Measurements from ENCODE around the gene IGF1R.
A peak's percentile ranks its signal among the peaks of the same experiment; 100 is the strongest.

The IGF1R gene

GRCh38 chr15:98775498-98776230, 127.3 kb downstream of the IGF1R start:
- POLR2A ChIA-PET, result no interaction called here
- TF ChIP-seq CTCF (IDR thresholded peaks at IDR 0.05; ENCODE audit: control extremely low read depth, extremely low read depth, low read depth, missing control alignments), result no peak
- CTCF ChIA-PET, result no interaction called here
- DNase-seq (ENCODE audit: extremely low spot score), result no peak

- POLR2A ChIA-PET, result no interaction called here
- no peak for TF ChIP-seq CTCF (IDR thresholded peaks at IDR 0.05; ENCODE audit: control extremely low read depth, extremely low read depth, low read depth, missing control alignments)
- DNase-seq (ENCODE audit: extremely low spot score), result peak; percentile 45
- CTCF ChIA-PET, result interaction anchor here (0.9 to 5.8 kb wide), 3 partner anchors 58 to 296 kb away, joined by 3 to 36 read pairs (median 3); no protein-coding TSS in a partner anchor
Observed at GRCh38 chr15:98776607-98777281, 128.4 kb downstream of the IGF1R start.

GRCh38 chr15:98777426-98777825, 129.1 kb downstream of the IGF1R start:
- ChIA-PET CTCF (interaction anchor here (0.9 to 5.8 kb wide), 10 partner anchors 16 to 381 kb away, joined by 3 to 45 read pairs (median 10); no protein-coding TSS in a partner anchor), POLR2A (no interaction called here)
- TF ChIP-seq CTCF (IDR thresholded peaks at IDR 0.05; ENCODE audit: control extremely low read depth, extremely low read depth, low read depth, missing control alignments), result no peak
- no peak for DNase-seq (ENCODE audit: extremely low spot score)

- no peak for TF ChIP-seq CTCF (IDR thresholded peaks at IDR 0.05; ENCODE audit: control extremely low read depth, extremely low read depth, low read depth, missing control alignments)
- ChIA-PET POLR2A (no interaction called here), CTCF (interaction anchor here (0.8 to 5.8 kb wide), 32 partner anchors 8 to 423 kb away, joined by 3 to 45 read pairs (median 5); no protein-coding TSS in a partner anchor)
- DNase-seq (ENCODE audit: extremely low spot score), result no peak
Observed at GRCh38 chr15:98778263-98778959, 130.1 kb downstream of the IGF1R start.

GRCh38 chr15:98778960-98779359, 130.6 kb downstream of the IGF1R start:
- CTCF ChIA-PET, result interaction anchor here (0.8 to 5.8 kb wide), 32 partner anchors 9 to 423 kb away, joined by 3 to 45 read pairs (median 5); no protein-coding TSS in a partner anchor
- TF ChIP-seq CTCF (IDR thresholded peaks at IDR 0.05; ENCODE audit: control extremely low read depth, extremely low read depth, low read depth, missing control alignments), result no peak
- DNase-seq (ENCODE audit: extremely low spot score), result no peak
- POLR2A ChIA-PET, result no interaction called here

- peak; percentile 96 for TF ChIP-seq CTCF (IDR thresholded peaks at IDR 0.05; ENCODE audit: control extremely low read depth, extremely low read depth, low read depth, missing control alignments)
- DNase-seq (ENCODE audit: extremely low spot score), result peak; percentile 72
- ChIA-PET CTCF (interaction anchor here (0.7 to 5.8 kb wide), 31 partner anchors 9 to 336 kb away, joined by 3 to 45 read pairs (median 5); no protein-coding TSS in a partner anchor), POLR2A (no interaction called here)
Observed at GRCh38 chr15:98779463-98780071, 131.2 kb downstream of the IGF1R start.

Measured in GM10248 (cell line).